Measurements from ENCODE around the gene PHOX2A.
"Not testable (repeated sequence)": the region's sequence is repeated elsewhere in the genome, so short reads cannot be mapped to it uniquely, and the experiment has no call there.

Gene PHOX2A

GRCh38 chr11:72266960-72267359 lies 23.0 kb upstream of the PHOX2A start:
- H3K9me3 ChIP-seq (ENCODE audit: control insufficient read depth, low read length); H2BK5ac ChIP-seq (ENCODE audit: low read depth, low read length, poor library complexity, severe bottlenecking); H3K27ac ChIP-seq (ENCODE audit: low read length, poor library complexity, severe bottlenecking); H3K27me3 ChIP-seq (ENCODE audit: control insufficient read depth in 1 of 2, insufficient read depth in 1 of 2, low read length in 2 of 2); H2BK15ac ChIP-seq (ENCODE audit: low read depth, poor library complexity, severe bottlenecking); H3K36me3 ChIP-seq (ENCODE audit: control insufficient read depth in 1 of 2, insufficient read depth in 2 of 2, low read depth in 1 of 2, low read length in 2 of 2); H3K14ac ChIP-seq (ENCODE audit: low read length in 2 of 2); H2AK5ac ChIP-seq (ENCODE audit: low read length, severe bottlenecking); H2BK12ac ChIP-seq (ENCODE audit: low read length in 2 of 2); H3K4me2 ChIP-seq (ENCODE audit: low read length, poor library complexity, severe bottlenecking); H4K8ac ChIP-seq (ENCODE audit: low read length); H3K4ac ChIP-seq (ENCODE audit: low read depth in 1 of 2, low read length in 2 of 2); H3K4me1 ChIP-seq (ENCODE audit: control insufficient read depth, insufficient read depth, low read depth, low read length); H3K4me3 ChIP-seq (ENCODE audit: insufficient read depth in 1 of 2, low read depth in 1 of 2, low read length in 2 of 2); DNase-seq; H3K79me1 ChIP-seq (replicated peaks; ENCODE audit: low read length, poor library complexity, severe bottlenecking); H3K9ac ChIP-seq (ENCODE audit: low read length); H4K91ac ChIP-seq (ENCODE audit: low read length); H2AFZ ChIP-seq (ENCODE audit: low read depth, low read length); H2BK120ac ChIP-seq (ENCODE audit: low read depth, low read length); H3K23ac ChIP-seq (ENCODE audit: low read length in 2 of 2); H3K18ac ChIP-seq (ENCODE audit: low read depth in 1 of 2, low read length in 2 of 2): not testable (repeated sequence)
- 92% methylated on average over 5 of the region's 5 CpGs for WGBS

- H3K27ac ChIP-seq (ENCODE audit: low read length, poor library complexity, severe bottlenecking), result no peak overlapping the region
- H3K79me1 ChIP-seq (replicated peaks; ENCODE audit: low read length, poor library complexity, severe bottlenecking), result no peaks in the 10 kb centered on the region
- H3K14ac ChIP-seq (ENCODE audit: low read length in 2 of 2), result no peak overlapping the region
- H2BK12ac ChIP-seq (ENCODE audit: low read length in 2 of 2), result no peak overlapping the region
- H3K36me3 ChIP-seq (ENCODE audit: control insufficient read depth in 1 of 2, insufficient read depth in 2 of 2, low read depth in 1 of 2, low read length in 2 of 2), result no peaks in the 10 kb centered on the region
- peaks cover 3 to 5% of the 10 kb centered on the region in 2 experiments for H3K27me3 ChIP-seq (ENCODE audit: control insufficient read depth in 1 of 2, insufficient read depth in 1 of 2, low read length in 2 of 2)
- H3K9me3 ChIP-seq (ENCODE audit: control insufficient read depth, low read length), result no peaks in the 10 kb centered on the region
- H2BK120ac ChIP-seq (ENCODE audit: low read depth, low read length), result no peak overlapping the region
- H4K8ac ChIP-seq (ENCODE audit: low read length), result no peak overlapping the region
- no peak overlapping the region for H3K18ac ChIP-seq (ENCODE audit: low read depth in 1 of 2, low read length in 2 of 2)
- no peak overlapping the region for H3K4me2 ChIP-seq (ENCODE audit: low read length, poor library complexity, severe bottlenecking)
- H2BK5ac ChIP-seq (ENCODE audit: low read depth, low read length, poor library complexity, severe bottlenecking), result no peak overlapping the region
- H2AK5ac ChIP-seq (ENCODE audit: low read length, severe bottlenecking), result no peak overlapping the region
- no peak overlapping the region for H3K4ac ChIP-seq (ENCODE audit: low read depth in 1 of 2, low read length in 2 of 2)
- H3K4me1 ChIP-seq (ENCODE audit: control insufficient read depth, insufficient read depth, low read depth, low read length), result no peaks in the 10 kb centered on the region
- H2AFZ ChIP-seq (ENCODE audit: low read depth, low read length), result no peak overlapping the region
- H2BK15ac ChIP-seq (ENCODE audit: low read depth, poor library complexity, severe bottlenecking), result no peak overlapping the region
- no peak overlapping the region for H3K4me3 ChIP-seq (ENCODE audit: insufficient read depth in 1 of 2, low read depth in 1 of 2, low read length in 2 of 2)
- DNase-seq, result no peak
- H3K9ac ChIP-seq (ENCODE audit: low read length), result no peak overlapping the region
- H3K23ac ChIP-seq (ENCODE audit: low read length in 2 of 2), result no peak overlapping the region
- H4K91ac ChIP-seq (ENCODE audit: low read length), result no peak overlapping the region
Observed at GRCh38 chr11:72265951-72266350, 22.0 kb upstream of the PHOX2A start.

GRCh38 chr11:72263361-72263760 lies 19.4 kb upstream of the PHOX2A start:
- H2BK12ac ChIP-seq (ENCODE audit: low read length in 2 of 2), result no peak overlapping the region
- no peaks in the 10 kb centered on the region for H3K9me3 ChIP-seq (ENCODE audit: control insufficient read depth, low read length)
- H4K91ac ChIP-seq (ENCODE audit: low read length), result no peak overlapping the region
- no peak overlapping the region for H2BK15ac ChIP-seq (ENCODE audit: low read depth, poor library complexity, severe bottlenecking)
- no peak overlapping the region for H3K9ac ChIP-seq (ENCODE audit: low read length)
- H3K27me3 ChIP-seq (ENCODE audit: control insufficient read depth in 1 of 2, insufficient read depth in 1 of 2, low read length in 2 of 2), result peaks cover 4 to 15% of the 10 kb centered on the region in 2 experiments
- no peak overlapping the region for H3K4me2 ChIP-seq (ENCODE audit: low read length, poor library complexity, severe bottlenecking)
- no peak overlapping the region for H2AFZ ChIP-seq (ENCODE audit: low read depth, low read length)
- H4K8ac ChIP-seq (ENCODE audit: low read length), result no peak overlapping the region
- H2BK5ac ChIP-seq (ENCODE audit: low read depth, low read length, poor library complexity, severe bottlenecking), result no peak overlapping the region
- H2BK120ac ChIP-seq (ENCODE audit: low read depth, low read length), result no peak overlapping the region
- no peaks in the 10 kb centered on the region for H3K79me1 ChIP-seq (replicated peaks; ENCODE audit: low read length, poor library complexity, severe bottlenecking)
- no peaks in the 10 kb centered on the region for H3K4me1 ChIP-seq (ENCODE audit: control insufficient read depth, insufficient read depth, low read depth, low read length)
- H3K4me3 ChIP-seq (ENCODE audit: insufficient read depth in 1 of 2, low read depth in 1 of 2, low read length in 2 of 2), result no peak overlapping the region
- H3K23ac ChIP-seq (ENCODE audit: low read length in 2 of 2), result no peak overlapping the region
- H3K27ac ChIP-seq (ENCODE audit: low read length, poor library complexity, severe bottlenecking), result no peak overlapping the region
- 69% methylated on average over 4 of the region's 4 CpGs for WGBS
- H3K4ac ChIP-seq (ENCODE audit: low read depth in 1 of 2, low read length in 2 of 2), result no peak overlapping the region
- H3K36me3 ChIP-seq (ENCODE audit: control insufficient read depth in 1 of 2, insufficient read depth in 2 of 2, low read depth in 1 of 2, low read length in 2 of 2), result no peaks in the 10 kb centered on the region
- DNase-seq, result no peak
- no peak overlapping the region for H2AK5ac ChIP-seq (ENCODE audit: low read length, severe bottlenecking)
- no peak overlapping the region for H3K18ac ChIP-seq (ENCODE audit: low read depth in 1 of 2, low read length in 2 of 2)
- no peak overlapping the region for H3K14ac ChIP-seq (ENCODE audit: low read length in 2 of 2)

GRCh38 chr11:72260574-72260973 lies 16.6 kb upstream of the PHOX2A start:
- Histone ChIP-seq H3K79me1 (replicated peaks; ENCODE audit: low read length, poor library complexity, severe bottlenecking) (no peaks in the 10 kb centered on the region), H2BK12ac (ENCODE audit: low read length in 2 of 2) (no peak overlapping the region), H3K36me3 (ENCODE audit: control insufficient read depth in 1 of 2, insufficient read depth in 2 of 2, low read depth in 1 of 2, low read length in 2 of 2) (no peaks in the 10 kb centered on the region), H2BK120ac (ENCODE audit: low read depth, low read length) (no peak overlapping the region), H3K27ac (ENCODE audit: low read length, poor library complexity, severe bottlenecking) (no peak overlapping the region), H4K8ac (ENCODE audit: low read length) (no peak overlapping the region), H3K27me3 (ENCODE audit: control insufficient read depth in 1 of 2, insufficient read depth in 1 of 2, low read length in 2 of 2) (peaks cover 15 to 26% of the 10 kb centered on the region in 2 experiments), H2BK5ac (ENCODE audit: low read depth, low read length, poor library complexity, severe bottlenecking) (no peak overlapping the region), H3K4me1 (ENCODE audit: control insufficient read depth, insufficient read depth, low read depth, low read length) (no peaks in the 10 kb centered on the region), H3K23ac (ENCODE audit: low read length in 2 of 2) (no peak overlapping the region), H3K14ac (ENCODE audit: low read length in 2 of 2) (no peak overlapping the region), H2AK5ac (ENCODE audit: low read length, severe bottlenecking) (no peak overlapping the region), H3K9me3 (ENCODE audit: control insufficient read depth, low read length) (no peaks in the 10 kb centered on the region), H2AFZ (ENCODE audit: low read depth, low read length) (no peak overlapping the region), H3K9ac (ENCODE audit: low read length) (no peak overlapping the region), H4K91ac (ENCODE audit: low read length) (no peak overlapping the region), H2BK15ac (ENCODE audit: low read depth, poor library complexity, severe bottlenecking) (no peak overlapping the region), H3K4me2 (ENCODE audit: low read length, poor library complexity, severe bottlenecking) (no peak overlapping the region), H3K18ac (ENCODE audit: low read depth in 1 of 2, low read length in 2 of 2) (no peak overlapping the region), H3K4ac (ENCODE audit: low read depth in 1 of 2, low read length in 2 of 2) (no peak overlapping the region), H3K4me3 (ENCODE audit: insufficient read depth in 1 of 2, low read depth in 1 of 2, low read length in 2 of 2) (no peak overlapping the region)
- WGBS, result 87% methylated on average over 5 of the region's 5 CpGs
- DNase-seq, result no peak
